VCaP (cell line): ENCODE measurements around the gene AMER3.

Source experiments
- H3K27ac ChIP-seq: fragments of 450-650 bp; 2 replicates; pipeline ENCODE4 v1.5.1; 2017
- CTCF ChIP-seq: fragments of 450-650 bp; conservative IDR thresholded peaks from 2 replicates; pipeline ENCODE4 v1.5.1; 2017; ENCODE audit warnings: mild to moderate bottlenecking, moderate library complexity

Gene AMER3

GRCh38 chr2:130740671-130741070 lies 14.7 kb upstream of the AMER3 start:
- H3K27ac ChIP-seq: no peak overlapping the region
- no peak for TF ChIP-seq CTCF

- no peak for TF ChIP-seq CTCF
- no peak overlapping the region for H3K27ac ChIP-seq
Measured at GRCh38 chr2:130743278-130743677, 12.1 kb upstream of the AMER3 start.

- no peak for TF ChIP-seq CTCF
- H3K27ac ChIP-seq: no peak overlapping the region
Measured at GRCh38 chr2:130744287-130745117, 10.8 kb upstream of the AMER3 start.

GRCh38 chr2:130749078-130749477 lies 6.3 kb upstream of the AMER3 start:
- no peak for TF ChIP-seq CTCF
- H3K27ac ChIP-seq: no peak overlapping the region

GRCh38 chr2:130749641-130750040 lies 5.7 kb upstream of the AMER3 start:
- no peak for TF ChIP-seq CTCF
- H3K27ac ChIP-seq: no peak overlapping the region

- TF ChIP-seq CTCF: no peak
- H3K27ac ChIP-seq: peak overlapping the region; percentile 85
Measured at GRCh38 chr2:130754811-130755210, 529 bp upstream of the AMER3 start.

GRCh38 chr2:130756053-130756873 lies 923 bp downstream of the AMER3 start:
- H3K27ac ChIP-seq: peak overlapping the region; percentile 85
- peak; percentile 15; the same call in 1 of the 2 replicates for TF ChIP-seq CTCF
